Measurements from ENCODE around the gene TSPAN16. TPM values are rescaled to one million over a fixed set of nuclear protein-coding genes. Genes with fewer than 3 reads are reported as not detected.
"Not testable (repeated sequence)": the region's sequence is repeated elsewhere in the genome, so short reads cannot be mapped to it uniquely, and the experiment has no call there.

The TSPAN16 gene
- total RNA-seq, 2 experiments from 2014 or later: not detected

GRCh38 chr19:11339254-11340098 is 43.5 kb downstream of the TSPAN16 start, which contains the start of gene RAB3D:
Gene RAB3D (minus strand): TSS chr19:11339657. CDS start chr19:11337399, 2,258 bp downstream.
- Mint-ChIP-seq H3K9me3 (no peaks in the 10 kb centered on the region), H3K27ac (no peak within 1 kb of the TSS), H3K27me3 (no peaks in the 10 kb centered on the region), H3K4me1 (ENCODE audit: low read depth) (peaks cover 23% of the 10 kb centered on the region), H3K36me3 (ENCODE audit: low read depth) (peaks cover 11% of the 10 kb centered on the region), H3K4me3 (peak within 1 kb of the TSS; percentile 72)
- DNase-seq (peak; percentile 90), ATAC-seq (peak; percentile 99)
- no peak for TF ChIP-seq CTCF (IDR thresholded peaks at IDR 0.05)
- ChIA-PET CTCF (interaction anchor here (0.6 to 2.3 kb wide), 7 partner anchors 14 to 183 kb away, joined by 3 to 6 read pairs (median 5); partner anchors contain the start of gene SWSAP1), POLR2A (interaction anchor here (0.8 to 1.5 kb wide), 3 partner anchors 15 to 185 kb away, joined by 3 to 4 read pairs (median 4); no protein-coding TSS in a partner anchor)
- intact Hi-C loops (cut with micrococcal nuclease): no loop called here

GRCh38 chr19:11340099-11340467 is 44.1 kb downstream of the TSPAN16 start:
- ATAC-seq; H3K36me3 Mint-ChIP-seq (ENCODE audit: low read depth); H3K27me3 Mint-ChIP-seq; intact Hi-C loops (cut with micrococcal nuclease); DNase-seq; H3K9me3 Mint-ChIP-seq; H3K27ac Mint-ChIP-seq: not testable (repeated sequence)
- Mint-ChIP-seq H3K4me1 (ENCODE audit: low read depth) (peaks cover 25% of the 10 kb centered on the region), H3K4me3 (peak overlapping the region; percentile 72)
- ChIA-PET CTCF (interaction anchor here (0.6 to 2.3 kb wide), 5 partner anchors 14 to 183 kb away, joined by 3 to 6 read pairs (median 5); partner anchors contain the start of gene SWSAP1), POLR2A (interaction anchor here (0.8 to 1.1 kb wide), 2 partner anchors 15 to 185 kb away, joined by 3 to 4 read pairs; no protein-coding TSS in a partner anchor)

- no peak for DNase-seq
Measured at GRCh38 chr19:11342429-11342828, 46.5 kb downstream of the TSPAN16 start.

GRCh38 chr19:11345122-11345803 is 49.3 kb downstream of the TSPAN16 start:
- Mint-ChIP-seq H3K27me3 (no peaks in the 10 kb centered on the region), H3K4me3 (peak overlapping the region; percentile 97), H3K9me3 (peaks cover 8% of the 10 kb centered on the region), H3K4me1 (ENCODE audit: low read depth) (peaks cover 24% of the 10 kb centered on the region), H3K36me3 (ENCODE audit: low read depth) (peaks cover 11% of the 10 kb centered on the region), H3K27ac (peak overlapping the region; percentile 92)
- ChIA-PET CTCF (interaction anchor here (1.1 to 1.5 kb wide), 2 partner anchors 21 to 35 kb away, joined by 3 read pairs; no protein-coding TSS in a partner anchor), POLR2A (interaction anchor here (1.1 to 1.6 kb wide), 2 partner anchors 22 to 36 kb away, joined by 3 read pairs; no protein-coding TSS in a partner anchor)
- DNase-seq (no peak), ATAC-seq (no peak)
- no peak for TF ChIP-seq CTCF (IDR thresholded peaks at IDR 0.05)
- intact Hi-C loops (cut with micrococcal nuclease): no loop called here

More at GRCh38 chr19:11342429-11342828, 46.5 kb downstream of the TSPAN16 start:
- Mint-ChIP-seq H3K4me3 (no peak overlapping the region), H3K36me3 (ENCODE audit: low read depth) (no peaks in the 10 kb centered on the region), H3K9me3 (no peaks in the 10 kb centered on the region), H3K27ac (no peak overlapping the region), H3K4me1 (ENCODE audit: low read depth) (peaks cover 39% of the 10 kb centered on the region), H3K27me3 (no peaks in the 10 kb centered on the region)
- CTCF ChIA-PET: interaction anchor here (1.2 kb wide), 1 partner anchor 41 kb away, joined by 7 read pairs; the partner anchor contains the start of gene EPOR
- intact Hi-C loops (cut with micrococcal nuclease): no loop called here
- TF ChIP-seq CTCF (IDR thresholded peaks at IDR 0.05): no peak
- no peak for ATAC-seq
- POLR2A ChIA-PET: interaction anchor here (1.2 kb wide), 1 partner anchor 32 kb away, joined by 3 read pairs; the partner anchor contains the start of gene SWSAP1

Measured in activated CD8-positive, alpha-beta T cell treated with anti-CD3 and anti-CD28 coated beads for 36 hours (primary cell).